COR-L47 (cell line): ENCODE measurements around the gene PEX16.

ENCODE experiments used
- DNase-seq: peaks from one replicate; lab custom pipeline; 2025; lab: John Stamatoyannopoulos, UW

PEX16 gene

DNA sequence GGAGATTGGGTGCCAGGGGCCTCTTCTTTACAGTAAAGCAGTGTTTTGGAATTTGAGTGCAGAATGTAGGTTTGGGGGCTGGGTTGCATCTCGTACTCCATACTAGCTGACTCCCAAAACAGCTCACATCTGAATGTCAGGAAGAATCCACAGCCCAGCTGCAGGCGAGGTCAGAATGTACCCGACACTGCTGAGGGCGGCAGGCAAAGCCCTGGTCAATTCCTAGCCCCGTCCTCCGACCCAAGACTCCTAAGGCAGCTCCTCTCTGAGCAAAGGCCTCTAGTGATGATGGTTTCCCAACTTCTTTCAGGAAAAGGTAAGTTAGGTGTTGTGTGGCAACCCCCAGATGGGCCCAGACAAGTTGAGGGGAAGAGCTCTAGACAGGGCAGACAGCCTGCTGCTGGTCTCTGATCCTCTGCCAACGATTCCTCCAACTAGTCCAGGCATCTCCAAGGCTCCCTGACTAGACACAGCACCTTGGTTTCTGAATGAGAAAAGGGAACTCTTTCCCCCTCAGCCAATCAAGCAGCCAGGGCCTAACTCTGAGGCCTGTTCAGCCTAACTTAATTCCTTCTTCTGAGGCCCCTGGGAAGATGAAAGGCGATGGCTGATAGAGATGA lies 13.4 kb upstream of the PEX16 start:
- DNase-seq: no peak

DNA sequence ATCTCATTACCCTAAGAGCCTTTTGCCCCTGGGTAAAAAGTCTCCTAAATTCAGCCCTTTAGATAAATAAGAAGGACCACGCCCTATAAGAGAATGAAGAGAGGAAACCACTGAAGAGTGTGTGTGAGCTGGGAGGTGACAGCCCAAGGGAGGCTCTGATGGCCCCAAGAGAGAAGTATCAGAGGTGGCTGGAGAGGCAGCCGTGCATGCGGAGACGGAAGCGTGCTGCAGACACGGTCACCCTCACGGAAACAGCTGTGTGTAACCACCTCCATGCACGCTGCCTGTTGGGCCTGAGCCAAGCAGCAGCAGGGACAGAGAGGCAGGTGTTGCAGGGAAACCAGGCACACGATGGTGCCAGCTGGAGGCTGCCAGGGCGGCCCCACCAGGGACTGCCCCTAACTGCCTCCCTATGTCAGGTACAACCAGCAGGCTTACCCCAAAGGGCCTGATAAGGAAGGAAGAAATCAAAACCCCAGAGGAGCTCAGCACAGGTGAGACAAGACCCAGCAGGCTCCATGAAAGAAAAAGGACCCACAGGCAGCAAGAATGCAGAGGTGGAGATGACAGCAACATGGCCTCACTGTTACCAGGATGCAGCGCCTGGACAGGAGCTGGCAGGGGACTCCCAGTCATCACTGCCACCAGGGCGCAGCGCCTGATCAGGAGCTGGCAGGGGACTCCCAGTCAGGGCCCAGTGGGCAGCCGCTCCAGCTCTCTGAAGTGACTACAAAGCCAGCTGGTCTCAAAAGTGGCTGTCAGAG lies 12.5 kb upstream of the PEX16 start:
- peak; percentile 85 for DNase-seq

DNA sequence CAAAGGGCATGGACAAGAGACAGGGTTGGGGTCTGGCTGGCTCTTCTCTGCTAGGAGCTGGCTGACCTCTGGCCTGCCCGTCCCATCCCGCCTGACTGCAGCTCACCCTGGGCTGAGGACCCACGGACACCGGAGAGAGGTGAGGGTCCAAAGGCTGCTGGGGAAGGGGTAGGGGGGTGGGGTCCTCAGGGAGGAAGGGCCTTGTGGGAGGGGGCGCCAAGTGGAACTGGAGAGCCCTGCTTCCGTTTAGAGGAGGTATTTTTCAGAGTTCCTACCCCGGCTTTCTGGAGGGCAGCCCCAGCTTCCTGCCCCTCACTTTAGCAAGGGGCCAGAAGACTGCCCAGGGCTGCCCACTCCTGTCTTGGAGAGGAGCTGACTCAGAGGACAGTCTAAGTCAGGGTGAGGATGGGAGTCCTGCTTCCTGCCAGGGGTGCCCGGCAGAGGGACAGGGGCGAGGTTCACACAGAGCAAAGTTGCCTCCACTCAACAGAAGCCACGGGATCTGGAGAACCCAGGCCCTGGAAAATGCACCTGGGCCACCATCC lies 11.9 kb upstream of the PEX16 start:
- DNase-seq: no peak

DNA sequence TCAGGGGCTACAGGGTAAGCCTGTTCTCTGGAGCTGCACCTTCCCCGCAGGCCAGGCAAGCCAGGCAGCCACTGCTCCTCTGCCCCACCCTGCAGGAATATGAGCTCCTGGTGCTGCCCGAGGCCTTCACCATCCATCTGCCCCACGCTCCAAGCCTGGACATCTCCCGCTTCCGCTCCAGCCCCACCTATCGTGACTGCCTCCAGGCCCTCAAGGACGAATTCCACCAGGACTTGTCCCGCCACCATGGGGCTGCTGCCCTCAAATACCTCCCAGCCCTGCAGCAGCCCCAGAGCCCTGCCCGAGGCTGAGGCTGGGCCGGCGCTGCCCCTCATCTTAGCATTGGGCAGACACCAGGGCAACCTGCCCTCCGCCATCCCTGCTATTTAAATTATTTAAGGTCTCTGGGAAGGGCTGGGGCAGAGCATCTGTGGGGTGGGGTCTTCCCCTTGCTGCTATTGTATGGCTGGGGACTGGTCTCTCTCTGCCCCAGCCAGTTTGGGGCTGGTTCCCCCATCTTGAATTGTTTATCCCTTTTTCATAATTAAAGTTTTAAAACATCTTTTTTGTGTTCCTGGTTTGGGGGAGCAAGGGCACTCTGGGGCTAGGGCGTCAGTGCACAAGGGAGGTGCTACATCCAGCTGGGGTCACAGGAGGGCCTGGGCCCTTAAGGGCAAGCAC lies 11.0 kb upstream of the PEX16 start:
- no peak for DNase-seq

DNA sequence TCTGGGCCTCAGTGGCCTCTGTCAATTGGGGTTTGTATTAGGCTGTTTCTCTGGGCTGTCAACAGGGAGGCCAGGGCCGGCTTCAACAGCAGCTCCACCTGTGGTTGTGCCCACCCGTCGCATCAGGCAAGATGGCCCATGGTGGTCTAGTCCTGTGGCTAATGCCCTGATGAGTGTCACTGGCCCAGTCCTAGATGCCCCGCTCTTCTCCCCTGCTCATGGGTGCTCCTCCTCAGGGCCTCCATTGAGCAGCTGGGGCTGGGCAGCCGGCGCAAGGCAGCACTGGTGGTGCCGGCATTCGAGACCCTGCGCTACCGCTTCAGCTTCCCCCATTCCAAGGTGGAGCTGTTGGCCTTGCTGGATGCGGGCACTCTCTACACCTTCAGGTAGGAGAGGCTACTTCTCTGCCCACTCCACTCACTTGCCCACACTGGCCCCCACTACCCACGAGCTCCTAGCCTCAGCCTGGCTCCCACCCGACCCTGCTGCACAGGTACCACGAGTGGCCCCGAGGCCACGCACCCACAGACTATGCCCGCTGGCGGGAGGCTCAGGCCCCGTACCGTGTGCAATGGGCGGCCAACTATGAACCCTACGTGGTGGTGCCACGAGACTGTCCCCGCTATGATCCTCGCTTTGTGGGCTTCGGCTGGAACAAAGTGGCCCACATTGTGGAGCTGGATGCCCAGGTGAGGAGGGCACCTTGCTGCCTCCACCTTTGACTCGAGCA lies 10.2 kb upstream of the PEX16 start:
- no peak for DNase-seq

DNA sequence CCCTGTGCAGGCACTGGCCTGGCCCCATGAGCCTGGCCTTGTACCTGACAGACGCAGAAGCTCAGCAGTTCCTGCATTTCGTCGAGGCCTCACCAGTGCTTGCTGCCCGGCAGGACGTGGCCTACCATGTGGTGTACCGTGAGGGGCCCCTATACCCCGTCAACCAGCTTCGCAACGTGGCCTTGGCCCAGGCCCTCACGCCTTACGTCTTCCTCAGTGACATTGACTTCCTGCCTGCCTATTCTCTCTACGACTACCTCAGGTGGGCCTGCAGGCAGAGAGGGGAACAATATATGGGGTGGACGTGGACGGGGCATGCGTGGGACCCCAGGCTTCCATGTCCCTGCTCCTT lies 9.6 kb upstream of the PEX16 start:
- no peak for DNase-seq

DNA sequence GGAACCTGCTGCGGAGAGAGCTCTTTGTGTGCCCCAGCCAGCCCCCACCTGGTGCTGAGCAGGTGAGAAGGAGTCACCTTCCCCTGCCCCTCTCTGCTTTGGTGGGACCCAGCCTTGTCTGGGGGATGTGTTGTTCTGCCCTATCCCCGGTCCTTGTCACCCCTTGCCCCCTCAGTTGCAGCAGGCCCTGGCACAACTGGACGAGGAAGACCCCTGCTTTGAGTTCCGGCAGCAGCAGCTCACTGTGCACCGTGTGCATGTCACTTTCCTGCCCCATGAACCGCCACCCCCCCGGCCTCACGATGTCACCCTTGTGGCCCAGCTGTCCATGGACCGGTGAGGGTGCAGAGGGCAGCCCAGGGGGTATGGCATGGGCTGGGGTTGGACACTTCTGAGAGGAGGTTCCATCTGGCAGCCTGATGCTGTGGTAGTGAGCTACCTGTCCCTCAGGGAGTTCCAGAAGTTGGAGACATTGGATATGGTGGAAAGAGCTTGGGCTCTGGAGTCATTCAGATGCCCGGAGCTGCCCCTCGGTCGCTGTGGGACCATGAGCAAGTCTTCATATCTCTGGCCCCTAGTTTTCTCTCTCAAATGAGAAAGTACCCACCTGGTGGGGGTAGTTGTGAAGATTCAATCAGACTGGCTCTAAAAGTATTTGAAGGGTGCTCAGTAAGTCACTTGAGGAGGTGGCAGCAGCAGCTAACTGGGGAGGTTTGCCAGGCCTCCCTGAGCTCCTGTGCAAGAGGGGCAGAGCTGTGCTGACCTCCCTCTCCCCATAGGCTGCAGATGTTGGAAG lies 9.1 kb upstream of the PEX16 start:
- no peak for DNase-seq

DNA sequence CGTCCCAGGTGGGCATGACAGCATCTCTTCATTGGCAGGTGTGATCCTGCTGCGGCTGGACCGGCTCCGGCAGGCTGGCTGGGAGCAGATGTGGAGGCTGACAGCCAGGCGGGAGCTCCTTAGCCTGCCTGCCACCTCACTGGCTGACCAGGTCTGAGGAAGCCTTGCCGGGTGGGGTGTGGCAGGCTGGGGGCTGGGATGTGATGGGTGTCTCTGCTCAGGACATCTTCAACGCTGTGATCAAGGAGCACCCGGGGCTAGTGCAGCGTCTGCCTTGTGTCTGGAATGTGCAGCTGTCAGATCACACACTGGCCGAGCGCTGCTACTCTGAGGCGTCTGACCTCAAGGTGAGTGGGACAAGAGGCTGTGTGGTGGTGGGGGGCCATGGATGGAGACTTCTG lies 8.3 kb upstream of the PEX16 start:
- no peak for DNase-seq

DNA sequence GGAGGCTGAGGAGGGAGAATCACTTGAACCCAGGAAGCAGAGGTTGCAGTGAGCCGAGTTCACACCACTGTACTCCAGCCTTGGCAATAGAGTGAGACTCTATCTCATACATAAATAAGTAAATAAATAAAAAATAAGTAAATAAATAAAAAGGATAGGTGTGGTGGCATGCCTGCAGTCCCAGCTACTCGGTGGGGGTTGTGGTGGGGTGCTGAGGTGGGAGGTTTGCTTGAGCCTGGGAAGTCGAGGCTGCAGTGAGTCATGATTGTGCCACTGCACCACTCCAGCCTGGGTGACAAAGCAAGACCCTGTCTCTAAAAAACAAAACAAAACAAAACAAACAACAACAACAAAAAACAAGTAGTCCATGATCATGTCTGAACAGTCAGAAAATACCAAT lies 7.9 kb upstream of the PEX16 start:
- DNase-seq: no peak

DNA sequence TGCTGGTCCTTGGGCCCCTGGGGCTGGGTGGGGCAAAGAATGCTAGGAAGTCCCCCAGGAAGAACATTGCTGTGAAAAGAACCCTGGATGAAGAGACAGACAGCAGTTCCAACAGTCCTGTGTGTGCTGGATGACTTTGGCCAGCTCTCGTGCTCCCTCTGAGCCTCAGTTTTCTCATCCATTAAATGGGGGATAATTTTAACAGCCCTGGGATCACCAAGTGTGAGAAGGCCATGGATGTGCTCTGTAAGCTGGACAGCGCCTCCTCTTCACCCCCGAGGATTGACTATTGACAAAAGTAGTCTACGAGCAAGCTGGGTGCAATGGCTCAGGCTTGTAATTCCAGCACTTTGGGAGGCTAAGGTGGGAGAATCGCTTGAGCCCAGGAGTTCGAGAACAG lies 7.2 kb upstream of the PEX16 start:
- DNase-seq: no peak

DNA sequence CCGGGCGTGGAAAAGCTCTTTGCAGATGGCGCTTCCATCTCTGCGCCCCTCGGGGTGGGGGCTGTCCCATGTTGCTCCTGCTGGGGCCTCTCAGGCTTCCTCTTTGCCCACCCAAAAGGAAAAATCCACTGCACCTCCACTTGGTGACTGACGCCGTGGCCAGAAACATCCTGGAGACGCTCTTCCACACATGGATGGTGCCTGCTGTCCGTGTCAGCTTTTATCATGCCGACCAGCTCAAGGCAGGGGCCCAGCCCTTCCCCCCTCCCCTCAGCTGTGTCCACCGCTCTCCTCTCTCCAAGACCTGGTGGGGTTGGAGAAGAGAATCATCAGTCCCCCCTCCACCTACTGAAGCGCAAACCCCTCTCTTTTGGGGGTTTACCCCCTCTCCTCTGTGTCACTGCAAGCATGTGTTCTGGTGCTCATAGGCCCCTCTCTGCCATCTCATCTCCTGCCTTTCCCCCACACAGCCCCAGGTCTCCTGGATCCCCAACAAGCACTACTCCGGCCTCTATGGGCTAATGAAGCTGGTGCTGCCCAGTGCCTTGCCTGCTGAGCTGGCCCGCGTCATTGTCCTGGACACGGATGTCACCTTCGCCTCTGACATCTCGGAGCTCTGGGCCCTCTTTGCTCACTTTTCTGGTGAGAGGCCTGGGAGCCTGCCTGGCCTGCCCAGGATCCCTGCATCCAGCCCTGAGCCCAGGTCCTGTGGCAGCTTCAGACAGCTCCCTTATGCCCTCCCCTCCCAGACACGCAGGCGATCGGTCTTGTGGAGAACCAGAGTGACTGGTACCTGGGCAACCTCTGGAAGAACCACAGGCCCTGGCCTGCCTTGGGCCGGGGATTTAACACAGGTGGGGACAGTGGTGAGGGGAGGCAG lies 6.6 kb upstream of the PEX16 start:
- DNase-seq: no peak

DNA sequence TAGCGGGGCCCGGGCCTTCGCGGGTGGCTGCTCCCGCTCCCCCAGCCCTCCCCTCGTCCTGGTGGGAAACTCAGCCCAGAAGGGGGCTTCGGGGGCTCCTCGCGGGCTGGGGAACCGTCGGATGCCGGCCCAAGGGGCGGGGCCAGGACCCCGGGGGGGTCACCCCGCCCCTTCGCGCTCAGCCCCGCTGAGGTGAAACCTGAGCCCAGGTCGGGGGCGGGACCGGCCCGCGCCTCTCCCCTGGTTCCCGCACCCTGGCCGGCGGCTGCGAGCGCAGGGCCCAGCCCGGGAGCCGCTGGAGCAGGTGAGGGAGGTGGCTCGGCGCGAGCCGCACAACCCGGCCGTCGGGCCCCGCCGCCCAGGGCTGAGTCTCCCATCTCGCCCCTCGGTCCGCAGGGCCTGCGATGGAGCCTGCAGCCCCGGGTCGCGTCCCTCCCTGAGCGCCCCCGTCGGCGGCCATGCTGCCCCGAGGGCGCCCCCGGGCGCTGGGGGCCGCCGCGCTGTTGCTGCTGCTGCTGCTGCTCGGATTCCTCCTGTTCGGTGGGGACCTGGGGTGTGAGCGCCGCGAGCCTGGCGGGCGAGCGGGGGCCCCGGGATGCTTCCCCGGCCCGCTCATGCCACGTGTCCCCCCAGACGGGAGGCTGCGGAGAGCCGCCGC lies 4.9 kb upstream of the PEX16 start, which contains the start of gene LARGE2:
Gene LARGE2, plus strand, starts transcription at position 232 of the 658 bp plus-strand sequence. Its CDS starts 227 bp downstream, at position 459.
- DNase-seq: peak; percentile 53

DNA sequence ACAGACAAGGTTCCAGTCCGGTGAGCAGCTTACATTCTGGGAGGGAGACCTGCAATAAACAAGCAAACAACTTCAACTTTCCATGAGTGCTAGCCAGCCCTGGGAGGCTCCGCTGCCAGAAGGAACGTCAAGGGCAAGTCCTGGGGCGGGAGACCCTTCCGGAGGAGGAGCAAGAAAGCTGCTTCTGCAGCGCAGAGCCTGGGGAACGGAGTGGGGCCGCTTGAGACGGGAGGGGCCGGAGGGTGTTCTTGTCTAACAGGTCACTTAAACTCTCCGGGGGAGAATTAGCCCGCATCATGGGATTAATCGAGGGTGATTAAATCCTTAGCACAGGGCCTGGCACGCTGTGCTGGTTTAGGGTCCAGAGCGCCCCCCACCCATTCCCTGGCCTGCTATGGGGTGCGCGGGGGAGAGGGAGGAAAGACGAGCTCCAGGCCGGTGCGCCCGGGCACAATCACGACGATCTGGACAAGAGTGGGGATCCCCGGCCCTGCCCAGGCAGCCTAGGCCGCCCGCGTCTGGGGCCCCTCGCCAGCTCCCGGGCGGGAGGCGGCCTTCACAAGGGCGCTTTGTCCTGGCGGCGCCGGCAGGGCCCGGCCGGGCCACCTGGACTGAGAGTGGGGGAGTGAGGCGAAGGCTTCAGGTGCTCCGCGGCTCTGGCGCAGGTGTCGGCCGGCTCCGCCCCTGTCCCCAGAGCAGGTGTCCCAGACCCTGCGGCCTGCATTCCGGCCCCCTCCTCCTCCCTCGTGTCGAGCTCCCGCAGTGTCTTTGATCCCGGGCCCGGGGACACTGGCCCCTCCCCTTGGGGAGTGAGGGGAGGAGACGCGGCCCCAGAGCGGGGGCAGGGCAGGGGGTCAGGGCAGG lies 4.1 kb upstream of the PEX16 start:
- peak; percentile 76 for DNase-seq

DNA sequence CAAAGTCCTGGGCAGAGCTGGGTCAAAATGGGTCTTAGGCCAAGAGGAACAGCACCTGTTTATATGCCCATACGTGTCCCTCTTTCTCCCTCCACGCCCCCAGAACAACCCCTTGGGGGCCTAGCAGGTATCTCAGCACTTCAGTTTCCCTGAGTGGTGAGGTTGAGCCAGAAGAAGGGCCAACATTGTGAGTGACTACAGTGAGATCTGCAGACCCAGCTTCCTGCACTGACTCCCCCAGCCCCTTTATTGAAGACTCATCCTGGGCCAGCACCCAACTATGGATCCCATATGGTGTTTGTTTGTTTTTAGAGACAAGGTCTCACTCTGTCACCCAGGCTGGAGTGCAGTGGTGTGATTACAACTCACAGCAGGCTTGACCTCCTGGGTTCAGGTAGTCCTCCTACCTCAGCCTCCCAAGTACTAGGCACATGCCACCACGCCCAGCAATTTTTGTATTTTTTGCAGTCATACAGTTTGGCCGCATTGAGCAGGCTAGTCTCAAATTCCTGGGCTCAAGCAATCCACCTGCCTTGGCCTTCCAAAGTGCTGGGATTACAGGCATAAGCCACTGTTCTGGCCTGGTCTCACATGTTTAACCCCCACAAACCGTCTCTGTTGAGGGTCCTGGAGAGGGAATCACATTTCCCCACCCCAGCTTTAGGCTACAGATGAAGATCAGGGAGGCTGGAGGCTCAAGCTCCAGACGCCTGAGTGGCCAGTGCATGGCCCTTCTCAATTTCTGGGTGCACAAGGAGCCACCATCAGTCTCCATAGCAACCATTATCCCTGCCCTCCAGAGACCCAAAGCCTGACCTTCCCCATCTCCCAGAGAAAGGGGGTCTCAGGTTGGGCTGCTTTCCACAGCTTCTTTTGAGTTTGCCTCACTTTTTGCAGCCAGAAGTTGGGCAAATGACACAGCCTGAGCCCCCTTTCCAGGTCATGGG lies 3.1 kb upstream of the PEX16 start:
- no peak for DNase-seq

DNA sequence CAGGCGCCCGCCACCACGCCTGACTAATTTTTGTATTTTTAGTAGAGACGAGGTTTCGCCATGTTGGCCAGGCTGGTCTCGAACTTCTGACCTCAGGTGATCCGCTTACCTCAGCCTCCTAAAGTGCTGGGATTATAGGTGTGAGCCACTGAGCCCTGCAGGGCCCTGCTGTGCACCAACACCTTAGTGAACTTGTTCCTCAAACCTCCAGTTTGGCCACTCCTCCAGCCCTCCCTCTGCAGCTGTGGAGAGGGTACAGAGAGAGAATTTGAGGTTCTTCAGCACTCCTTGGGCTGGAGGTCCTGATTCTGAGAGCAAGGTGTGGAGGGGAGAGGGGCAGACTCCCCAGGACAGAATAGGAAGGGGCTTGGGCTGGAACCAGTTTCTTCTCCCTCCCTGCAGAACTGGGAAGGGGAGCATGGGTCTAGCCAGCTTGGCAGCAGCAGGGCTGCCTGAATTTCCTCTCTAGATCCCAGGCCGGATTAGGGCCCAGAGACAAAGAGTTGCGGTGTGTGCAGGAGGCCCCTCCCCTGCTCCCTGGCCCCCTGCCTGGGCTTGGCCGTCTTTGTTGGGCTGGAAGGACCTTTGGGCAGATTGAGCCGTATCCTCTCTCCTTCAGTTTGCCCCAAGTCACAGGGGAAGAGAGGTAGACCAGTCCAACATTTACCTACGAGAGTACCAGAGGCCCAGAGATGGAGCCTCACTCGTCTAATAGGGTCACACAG lies 2.3 kb upstream of the PEX16 start:
- DNase-seq: no peak

DNA sequence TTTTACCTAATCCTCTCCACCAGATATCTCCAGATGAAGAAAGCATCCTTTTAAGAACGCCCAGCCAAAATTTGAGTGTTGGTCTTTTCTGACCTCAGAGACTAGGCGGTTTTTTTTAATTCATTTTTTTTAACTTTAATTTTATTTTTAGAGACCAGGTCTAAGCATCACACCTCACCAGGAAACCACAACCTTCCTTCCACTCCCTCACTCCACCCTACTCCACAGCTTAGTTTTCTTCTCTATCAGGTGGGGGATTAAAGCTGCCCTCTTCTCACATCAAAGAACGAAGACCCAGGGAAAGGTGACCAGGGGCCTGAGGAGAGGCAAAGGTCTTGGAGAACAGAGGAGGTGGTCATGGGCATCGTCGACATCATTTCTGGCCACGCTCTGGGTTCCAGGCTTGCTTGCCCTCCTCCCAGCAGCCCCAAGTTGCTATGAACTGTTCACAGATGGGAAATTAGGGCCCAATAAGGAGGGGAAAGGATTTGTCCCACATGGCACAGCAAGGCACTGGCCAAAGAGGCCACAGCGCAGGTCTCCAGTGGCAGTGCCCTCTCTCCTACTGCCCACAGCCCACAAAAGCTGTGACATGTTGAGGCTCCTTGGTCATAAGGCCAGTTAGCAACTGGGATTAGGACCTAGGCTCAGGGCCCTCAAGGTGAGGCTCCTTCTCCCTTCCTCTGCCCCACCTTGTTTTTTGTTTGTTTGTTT lies 1.4 kb upstream of the PEX16 start:
- DNase-seq: no peak
